T-helper 9 cell (primary cell): ENCODE data around the gene CTIF.

Experiments used
- DNase-seq: peaks from one replicate; pipeline ENCODE4 v3.0.0-alpha.2; 2020

CTIF gene

DNA sequence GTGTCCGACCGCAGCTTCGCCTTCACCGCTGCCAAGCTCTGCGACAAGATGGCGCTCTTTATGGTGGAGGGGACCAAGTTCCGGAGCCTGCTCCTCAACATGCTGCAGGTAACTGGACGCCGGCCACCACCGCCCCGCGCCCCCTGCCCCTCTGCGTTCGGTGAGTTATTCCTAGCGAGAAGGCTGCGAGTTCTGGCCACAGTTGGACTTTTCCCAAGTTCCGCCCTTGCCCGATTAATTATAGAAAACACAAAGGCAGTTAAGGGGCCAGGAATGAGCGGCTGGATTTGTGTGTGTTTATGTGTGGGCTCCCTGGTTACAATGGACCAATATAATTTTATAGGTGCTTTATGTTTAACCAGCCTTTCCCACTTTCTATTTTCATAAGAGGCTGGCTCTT, 222.8 kb downstream of the CTIF start:
- no peak for DNase-seq

DNA sequence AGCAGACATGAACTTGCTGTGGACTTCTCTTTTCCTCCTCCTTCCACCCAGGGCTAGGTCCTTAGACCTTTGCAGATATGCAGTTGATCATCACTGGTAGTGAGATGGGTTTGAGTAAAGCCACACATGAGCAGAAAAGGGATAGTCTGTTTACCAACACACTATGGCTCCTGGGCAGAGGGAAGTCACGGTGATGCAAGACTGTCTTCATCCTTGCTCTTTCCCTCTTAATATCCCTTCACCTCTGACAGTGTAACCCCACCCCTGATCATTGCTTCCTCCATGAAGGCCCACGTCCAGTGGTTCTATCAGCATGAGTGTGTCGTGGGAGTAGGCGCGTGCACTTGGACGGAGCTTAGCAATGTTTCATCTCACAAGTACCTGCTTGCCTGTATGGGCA, 223.2 kb downstream of the CTIF start:
- no peak for DNase-seq

DNA sequence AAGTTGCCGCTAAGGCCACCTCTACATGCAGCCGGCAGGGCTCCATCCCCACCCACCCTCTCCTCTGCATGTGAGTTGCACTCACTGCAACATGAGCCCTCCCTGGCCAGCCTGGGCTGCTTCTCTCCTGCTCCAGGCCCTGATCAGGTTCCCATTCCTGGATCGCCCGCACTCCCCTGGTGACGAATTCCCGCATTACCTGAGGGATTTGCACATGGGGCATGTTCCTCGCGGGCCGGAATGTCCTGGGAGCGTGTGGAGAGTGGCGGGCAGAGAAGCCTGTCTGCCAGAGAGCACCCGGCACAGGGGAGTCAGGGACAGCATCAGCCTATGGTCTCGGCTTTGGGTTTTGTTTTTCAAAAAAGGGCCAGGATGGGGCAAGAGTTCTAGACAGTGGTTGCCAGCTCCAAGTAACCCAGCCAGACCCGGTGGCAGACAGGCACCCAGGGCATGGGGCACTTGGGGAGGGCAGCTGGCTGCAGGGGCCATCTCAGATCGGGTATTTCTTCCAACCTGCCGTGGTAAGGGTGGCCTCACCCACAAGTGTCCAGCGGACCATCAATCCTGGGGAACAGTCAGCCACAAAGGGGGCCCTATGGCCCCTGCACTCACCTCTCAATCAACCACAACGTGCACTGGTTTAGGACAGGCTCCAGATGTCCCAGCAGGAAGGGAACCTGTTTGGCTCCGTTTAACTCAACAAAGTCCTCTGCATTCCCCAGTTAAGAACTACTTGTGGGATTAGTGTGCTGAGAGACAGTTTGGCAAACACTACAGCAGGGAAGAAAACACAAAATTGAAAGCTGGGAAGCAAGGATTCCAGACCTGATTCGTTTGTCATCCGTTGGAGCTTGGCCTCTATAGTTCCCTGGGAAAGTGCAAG, 224.2 kb downstream of the CTIF start:
- DNase-seq: no peak

DNA sequence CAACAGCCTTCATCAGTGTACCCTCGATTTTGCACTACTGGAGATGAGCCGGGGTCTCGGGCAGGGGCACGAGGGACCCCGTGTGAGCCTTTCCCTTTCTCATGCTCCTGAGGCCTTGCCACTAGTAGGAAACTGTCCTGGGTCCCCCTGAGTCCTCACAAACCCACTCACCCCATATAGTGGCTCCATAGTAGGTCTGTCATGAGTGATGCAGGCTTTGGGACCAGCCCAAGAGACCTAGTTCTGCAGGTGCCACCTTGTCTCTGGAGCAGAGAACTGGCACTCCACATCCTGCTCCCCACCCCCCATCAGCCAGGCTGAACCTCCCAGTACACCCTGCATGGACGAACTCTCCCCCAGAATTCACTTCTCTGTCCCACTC, 224.9 kb downstream of the CTIF start:
- DNase-seq: no peak

DNA sequence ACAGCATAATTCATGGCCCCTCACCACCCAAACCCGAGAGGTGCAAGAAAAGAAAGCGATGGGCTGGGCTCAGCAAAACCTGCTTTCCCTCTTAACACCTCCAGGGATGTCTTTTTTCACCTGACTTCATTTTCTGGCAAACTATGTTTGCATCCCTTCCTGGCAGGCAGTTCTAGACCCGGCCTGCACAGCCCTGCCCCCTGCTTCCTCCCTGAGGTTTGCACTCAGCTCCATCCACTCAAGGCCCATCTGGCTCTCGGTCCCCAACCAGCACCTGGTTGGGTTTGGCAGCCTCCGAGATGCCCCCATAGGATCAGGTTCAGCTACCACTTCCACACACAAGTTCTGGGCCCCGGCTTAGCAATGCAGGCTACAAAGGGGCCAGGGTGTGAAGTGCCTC, 226.2 kb downstream of the CTIF start:
- no peak for DNase-seq

DNA sequence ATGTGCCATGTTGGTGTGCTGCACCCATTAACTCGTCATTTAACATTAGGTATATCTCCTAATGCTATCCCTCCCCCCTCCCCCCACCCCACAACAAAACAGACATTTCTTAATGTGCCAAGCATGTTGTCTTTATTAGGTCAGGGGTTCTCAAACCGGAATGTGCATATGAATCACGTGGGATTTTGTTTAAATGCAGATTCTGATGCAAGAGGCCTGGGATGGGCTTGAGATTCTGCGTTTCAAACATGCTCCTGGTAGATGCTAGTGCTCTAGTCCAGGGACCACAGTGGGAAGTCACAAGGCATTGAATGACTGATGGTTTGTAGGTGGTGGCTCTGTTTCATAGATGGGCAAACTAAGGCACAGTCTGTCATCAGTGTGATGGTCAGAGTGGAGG, 227.2 kb downstream of the CTIF start:
- no peak for DNase-seq

DNA sequence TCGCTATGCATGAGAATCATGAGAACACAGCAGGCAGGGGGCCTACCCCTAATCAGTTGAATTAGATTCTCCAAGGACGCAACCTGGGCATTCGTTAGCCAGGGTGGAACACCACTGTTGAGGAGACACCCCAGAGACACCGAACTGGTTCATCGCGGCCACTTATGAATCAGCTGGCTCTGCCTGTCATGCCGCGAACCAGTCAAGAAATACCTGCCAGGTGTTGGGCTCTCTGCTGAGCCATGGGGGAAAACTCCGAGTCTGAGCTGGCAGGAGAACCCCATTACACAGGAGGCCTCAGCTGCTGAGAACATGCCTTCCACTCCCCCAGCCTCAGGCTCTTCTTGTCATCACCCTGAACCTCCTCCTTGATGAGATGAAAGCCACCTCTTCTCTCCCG, 227.7 kb downstream of the CTIF start:
- DNase-seq: no peak

DNA sequence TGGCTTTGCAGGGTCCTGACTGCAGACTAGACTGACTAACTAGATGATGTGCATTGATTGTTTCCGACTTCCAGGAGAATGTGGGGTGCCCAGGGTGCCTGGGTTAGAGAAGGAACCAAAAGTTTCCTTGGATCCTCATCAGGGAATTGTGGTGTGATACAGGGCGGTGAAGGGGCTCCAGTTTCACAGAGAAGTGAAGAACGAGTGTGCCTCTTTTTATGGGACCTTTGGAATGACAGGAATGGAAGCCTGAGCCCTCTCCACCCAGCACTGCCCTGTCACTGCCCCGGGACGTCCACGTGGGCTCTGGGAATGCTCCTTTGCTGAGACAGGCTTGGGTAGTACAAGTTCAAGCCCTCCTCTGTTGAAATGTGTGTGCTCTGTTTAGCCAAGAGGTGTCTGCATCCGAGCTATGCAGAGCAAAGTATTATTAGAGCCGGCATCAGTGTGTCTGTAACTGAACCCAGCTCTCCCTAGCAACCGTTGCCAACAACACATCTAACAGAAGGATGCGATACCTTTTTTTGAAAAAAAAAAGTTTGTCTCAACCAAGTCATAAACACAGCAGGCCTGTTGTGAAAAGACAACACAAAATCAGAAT, 228.4 kb downstream of the CTIF start:
- DNase-seq: no peak

DNA sequence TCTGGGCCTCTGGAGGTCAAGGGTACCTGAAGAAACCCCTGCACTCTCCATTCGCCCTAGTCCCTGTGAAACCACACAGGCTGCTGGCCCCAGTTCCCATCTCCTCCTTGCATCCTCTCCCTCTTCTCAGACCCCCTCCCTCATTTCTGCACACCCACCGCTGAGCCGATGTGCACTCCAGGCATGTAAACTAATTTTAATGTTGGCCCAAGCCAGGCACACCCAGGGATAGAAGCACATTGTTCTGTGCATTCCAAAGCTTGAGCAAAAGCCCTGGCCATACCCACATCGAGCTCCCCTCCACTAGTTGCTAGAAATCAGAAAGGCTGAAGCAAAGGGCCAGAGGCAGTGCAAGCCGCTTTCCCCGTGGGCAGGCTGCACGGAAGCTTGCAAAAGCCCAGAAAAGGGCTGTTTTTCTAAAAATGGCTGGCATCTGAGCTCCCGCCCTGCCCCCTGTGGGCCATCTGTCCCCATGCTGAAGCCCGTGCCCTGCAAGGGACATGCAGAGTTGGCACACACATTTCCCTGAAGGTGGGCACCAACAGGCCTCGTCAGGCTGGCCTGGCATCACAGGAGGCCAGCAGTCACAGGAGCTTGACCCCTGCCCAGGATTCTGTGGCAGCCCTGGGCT, 230.3 kb downstream of the CTIF start:
- DNase-seq: no peak

DNA sequence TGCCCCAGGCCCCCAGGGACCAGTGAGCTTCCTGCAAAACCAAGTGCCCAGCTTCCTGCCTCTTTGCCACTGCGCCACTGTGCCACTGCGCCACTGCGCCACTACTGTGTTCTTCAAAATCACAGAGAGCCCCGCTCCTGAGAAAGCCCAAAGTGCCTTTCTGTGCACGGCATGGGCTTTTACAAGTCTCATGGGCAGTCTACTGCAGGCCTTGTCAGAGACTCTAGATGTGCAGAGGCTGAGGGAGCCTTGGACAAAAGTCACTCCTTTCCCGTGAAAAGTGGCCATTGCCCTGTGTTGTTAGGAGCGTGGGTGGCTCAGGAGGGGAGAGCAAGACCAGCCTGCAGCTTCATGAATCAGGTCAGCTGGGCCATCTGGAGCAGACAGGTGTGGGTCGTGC, 231.4 kb downstream of the CTIF start:
- no peak for DNase-seq

DNA sequence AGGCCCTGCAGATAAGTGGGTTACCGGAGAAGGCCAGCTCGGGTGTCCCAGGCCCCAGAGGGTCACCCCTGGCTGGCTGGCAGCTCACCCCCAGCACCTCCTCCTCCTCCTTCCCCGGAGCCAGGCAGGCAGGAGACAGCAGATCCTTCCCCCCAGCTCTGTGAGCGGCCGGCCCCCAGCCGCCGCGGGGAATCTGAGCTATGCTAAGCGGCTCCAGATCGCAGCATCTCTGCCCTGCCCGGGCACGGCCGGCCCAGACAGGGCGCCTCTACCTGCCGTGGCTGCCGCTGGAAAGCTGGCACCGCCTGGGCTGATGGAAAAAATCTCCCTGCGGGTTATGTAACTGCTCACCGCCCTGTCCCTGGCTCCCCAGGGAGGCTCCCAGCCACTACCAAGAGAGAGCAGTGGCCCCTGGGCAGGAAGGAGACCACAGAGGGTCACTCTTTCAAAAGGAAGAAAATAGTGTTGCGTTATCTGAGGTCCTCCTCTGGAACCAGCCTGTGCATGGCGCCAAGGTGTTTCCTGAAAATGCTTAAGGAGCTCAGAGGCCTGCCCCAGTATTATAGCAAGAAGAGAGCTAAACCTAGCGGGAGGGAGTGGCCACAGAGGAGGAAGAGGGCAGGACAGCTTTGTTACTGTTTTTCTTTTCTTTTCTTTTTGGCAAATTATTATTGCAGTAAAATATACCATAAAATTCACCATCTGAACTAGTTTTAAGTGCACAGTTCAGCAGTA, 233.0 kb downstream of the CTIF start:
- DNase-seq: no peak

DNA sequence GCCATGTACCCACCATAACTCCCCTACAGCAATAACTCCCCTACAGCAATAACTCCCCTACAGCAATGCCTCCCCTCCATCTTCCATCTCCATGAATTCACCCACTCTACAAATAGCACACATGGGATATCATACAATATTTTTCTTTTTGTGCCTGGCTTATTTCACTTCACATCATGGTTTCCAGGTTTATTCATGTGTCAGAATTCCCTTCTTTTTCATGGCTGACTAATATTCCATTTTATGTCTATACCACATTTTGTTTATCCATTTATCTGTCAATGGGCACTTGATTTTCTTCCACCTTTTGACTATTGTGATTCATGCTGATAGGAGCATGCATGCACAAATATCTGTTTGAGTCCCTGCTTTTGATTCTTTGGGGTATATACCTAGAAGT, 233.6 kb downstream of the CTIF start:
- no peak for DNase-seq

DNA sequence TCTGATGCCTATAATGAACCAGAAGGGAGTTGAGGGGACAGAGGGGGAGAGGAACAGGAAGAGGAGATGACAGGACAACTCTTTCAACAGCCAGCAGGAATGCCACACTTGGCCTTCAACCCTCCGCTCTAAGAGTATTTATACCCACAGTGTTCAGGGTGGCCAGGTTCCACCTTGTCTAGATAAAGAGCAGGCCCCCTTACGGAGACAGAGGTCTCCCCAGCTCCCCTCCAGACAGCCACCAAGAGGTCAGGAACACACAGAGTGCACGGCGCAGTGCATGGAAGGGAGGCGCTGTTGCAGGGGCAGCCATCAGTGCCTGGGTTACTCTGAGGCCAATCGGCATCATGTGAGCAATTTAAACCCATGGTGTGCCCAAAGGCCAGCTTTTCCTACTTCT, 235.0 kb downstream of the CTIF start:
- no peak for DNase-seq

DNA sequence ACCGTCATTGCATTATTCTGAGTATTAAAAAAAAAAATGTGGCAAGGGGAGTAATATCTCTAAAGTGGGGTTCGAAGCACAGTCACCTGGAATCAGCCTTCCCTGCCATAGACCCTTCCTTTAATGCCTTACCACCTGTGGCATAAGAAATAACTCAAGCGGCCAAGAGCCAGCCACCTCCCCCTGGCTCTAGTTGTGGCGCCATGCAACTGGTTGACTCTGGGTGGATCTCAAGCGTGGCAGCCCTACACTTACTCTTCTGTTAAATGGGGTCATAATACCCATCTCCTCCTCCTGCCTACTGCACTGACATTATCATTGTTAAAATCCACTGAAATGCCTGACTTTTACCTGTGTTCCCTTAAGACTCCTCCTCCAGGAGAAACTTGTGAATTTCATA, 236.1 kb downstream of the CTIF start:
- DNase-seq: no peak

DNA sequence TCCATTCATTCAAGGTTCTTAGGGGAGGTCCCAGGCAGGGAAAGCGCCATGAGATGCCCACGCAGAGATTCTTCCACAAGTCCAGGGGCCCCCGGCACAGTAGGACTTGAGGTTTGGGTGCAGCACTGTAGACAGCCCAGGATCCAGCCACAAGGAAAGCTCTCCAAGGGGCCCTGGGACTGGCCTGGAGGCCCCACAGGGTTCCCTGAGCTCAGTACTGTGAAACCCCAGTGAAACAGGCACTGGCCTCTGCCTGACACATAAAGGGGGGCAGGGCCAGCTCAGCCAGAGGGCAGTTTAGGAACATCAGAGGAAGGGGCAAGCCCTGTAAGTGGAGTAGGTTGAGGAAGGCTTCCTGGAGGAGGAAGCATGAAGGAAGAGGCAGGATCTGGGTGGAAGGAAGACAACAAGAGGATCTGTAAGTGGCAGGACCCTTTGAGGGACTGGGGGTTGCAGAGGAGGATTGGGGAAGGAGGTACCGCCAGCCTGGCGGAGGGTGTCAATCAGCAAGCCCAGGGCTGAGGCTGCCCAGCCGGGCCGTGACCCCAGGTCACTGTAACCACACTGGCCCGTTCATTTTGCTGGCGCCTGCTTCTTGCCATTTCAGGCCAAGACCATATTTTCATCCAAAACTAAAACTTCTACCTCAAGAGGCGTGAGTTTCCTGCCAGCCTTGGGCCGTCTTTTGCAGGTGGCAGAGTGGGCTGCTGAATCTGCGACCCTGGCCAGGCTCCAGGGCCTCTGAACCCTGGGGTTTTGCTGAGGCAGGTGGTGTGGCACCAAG, 236.7 kb downstream of the CTIF start:
- DNase-seq: no peak

DNA sequence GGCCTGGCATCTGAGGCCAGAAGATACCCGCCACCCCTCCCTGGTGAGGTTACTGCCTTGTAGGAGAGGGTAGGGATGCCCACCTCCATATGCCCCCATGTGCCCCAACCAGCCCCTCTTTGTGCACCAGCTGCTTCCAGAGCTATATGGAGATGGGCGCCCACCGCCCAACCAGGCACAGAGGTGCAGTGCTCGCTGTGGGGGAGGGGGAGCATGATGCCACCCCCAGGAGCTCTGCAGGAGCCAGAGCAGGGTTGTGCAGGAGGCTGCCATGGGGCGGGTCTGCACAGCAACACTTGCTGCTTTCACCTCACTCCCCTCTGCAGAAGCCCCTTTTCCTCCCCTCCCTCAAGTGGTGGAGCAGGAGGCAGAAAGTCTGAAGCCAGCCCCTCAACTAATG, 237.3 kb downstream of the CTIF start:
- DNase-seq: no peak

DNA sequence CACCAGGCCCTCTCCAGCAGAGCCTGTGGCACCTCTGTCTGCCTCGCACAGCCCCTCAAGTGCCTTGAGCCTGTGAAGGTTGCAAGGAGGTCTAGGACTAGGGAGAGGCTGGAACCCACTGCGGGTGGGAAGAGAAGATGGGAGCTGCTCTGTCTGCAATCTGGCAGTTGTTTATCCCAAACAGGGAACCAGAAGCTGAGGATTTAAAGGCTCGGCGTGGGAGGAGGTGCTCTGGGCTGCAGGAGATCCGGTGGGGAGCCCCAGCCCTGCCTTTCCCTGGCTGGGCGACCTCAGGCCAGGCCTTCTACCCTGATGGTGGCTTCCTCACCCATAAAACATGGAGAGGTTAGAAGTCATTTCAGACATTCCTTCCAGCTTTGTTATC, 237.8 kb downstream of the CTIF start:
- DNase-seq: no peak

DNA sequence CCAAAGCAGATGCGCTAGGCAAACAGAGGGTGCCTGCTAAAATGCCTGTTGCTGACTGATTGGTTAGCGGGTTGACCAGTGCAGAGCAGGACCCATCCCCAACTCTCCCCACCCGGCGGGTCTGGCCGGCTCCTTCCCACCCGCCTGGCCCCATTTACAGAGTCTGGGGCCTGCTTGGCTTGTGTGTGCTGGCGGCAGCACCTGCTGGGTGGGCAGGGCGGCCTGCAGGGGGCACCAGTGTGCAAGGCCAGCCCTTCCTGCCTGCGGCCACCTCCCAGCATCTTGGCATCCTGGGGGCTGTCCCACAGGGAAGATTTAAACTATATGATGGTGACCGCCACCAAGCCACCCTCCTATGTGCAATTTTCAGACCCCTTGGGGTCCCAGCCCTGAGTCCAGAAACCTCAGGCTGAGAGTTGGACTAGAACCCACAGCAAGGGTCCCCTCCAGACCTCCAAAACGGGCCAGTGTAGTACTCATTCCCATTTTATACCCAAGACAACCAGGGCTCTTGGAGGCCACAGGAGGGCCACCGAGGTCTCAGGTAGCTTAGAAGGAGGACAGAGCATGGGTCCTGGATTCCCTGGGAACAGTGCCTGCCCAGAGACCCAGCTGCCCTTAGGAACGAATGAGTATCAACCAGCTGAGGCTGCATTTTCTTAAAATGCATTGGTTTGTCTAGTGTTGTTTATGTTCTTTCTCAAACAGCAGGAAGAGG, 238.4 kb downstream of the CTIF start:
- DNase-seq: peak; percentile 69

DNA sequence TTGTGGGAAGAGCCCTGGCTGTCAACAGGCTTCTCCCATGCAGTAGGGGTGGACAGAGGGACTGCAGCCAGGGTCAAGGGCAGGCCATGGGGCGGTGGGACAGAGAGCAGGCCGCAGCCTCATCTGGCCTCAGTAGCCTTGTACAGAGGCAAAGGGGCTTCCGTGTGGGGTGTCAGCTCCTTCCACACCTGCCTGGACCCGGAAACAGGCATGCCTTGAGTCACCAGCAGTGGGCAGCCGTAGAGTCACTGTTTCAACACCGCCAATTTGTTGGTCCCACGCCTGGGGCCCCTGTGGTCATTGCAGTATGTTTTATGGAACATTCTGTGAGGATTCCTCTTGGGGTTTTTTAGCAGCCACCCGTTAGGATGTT, 238.9 kb downstream of the CTIF start:
- DNase-seq: no peak

DNA sequence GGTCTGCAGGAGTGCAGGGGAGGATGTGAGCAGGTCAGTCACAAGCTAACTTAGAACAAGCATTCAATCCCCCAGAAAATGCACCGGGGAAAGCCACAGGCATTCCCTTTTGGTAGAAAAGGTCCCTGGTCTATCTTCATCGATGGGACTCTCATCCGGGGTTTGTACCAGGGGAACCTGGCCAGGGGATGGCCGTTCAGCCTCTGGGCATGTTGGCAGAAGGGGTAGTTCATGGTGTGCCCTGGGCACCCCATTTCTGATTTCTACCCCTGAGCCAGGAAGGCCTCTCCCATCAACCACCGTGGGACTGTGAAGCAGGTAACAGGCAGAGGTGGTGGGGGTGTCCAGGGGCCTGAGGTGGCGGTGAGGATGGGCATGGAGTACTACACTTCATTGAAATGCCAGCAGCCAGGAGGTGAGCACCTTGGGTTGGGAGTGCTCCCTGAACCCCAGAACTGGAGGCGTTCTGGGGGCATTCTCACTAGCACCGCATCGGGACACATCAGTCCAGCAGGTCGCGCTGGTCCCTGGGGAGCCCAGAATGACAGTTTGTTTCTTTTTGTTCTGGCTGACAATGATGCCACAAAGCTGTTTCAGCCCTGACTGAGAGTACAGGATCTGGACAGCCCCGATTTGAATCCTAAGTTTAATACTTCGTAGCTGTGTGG, 239.6 kb downstream of the CTIF start:
- DNase-seq: no peak

DNA sequence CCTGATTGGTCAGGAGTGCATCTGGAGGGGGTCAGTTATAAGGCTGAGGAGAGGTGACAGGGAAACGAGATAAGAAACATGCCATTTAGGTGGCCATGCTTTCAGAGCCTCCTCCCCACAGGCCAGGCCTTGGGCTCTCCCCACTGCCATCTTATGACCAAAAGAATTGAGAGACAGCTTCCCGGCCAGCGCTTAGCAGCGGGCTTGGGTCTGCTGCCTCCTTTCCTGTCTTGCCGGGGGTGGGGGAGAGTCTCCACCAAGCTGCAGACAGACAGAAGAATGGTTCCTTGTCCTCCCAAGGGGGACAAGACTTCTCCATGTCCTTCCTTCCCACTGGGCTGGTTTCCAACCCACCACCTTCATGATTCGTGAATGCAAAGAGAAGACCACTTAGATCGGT, 240.6 kb downstream of the CTIF start:
- DNase-seq: no peak
